NCI-H1048 (cell line): ENCODE data around the gene CEL.
"Not testable (repeated sequence)": the region's sequence is repeated elsewhere in the genome, so short reads cannot be mapped to it uniquely, and the experiment has no call there.

Experiments
- DNase-seq: peaks from one replicate; lab custom pipeline; 2025; lab: John Stamatoyannopoulos, UW

The CEL gene

DNA sequence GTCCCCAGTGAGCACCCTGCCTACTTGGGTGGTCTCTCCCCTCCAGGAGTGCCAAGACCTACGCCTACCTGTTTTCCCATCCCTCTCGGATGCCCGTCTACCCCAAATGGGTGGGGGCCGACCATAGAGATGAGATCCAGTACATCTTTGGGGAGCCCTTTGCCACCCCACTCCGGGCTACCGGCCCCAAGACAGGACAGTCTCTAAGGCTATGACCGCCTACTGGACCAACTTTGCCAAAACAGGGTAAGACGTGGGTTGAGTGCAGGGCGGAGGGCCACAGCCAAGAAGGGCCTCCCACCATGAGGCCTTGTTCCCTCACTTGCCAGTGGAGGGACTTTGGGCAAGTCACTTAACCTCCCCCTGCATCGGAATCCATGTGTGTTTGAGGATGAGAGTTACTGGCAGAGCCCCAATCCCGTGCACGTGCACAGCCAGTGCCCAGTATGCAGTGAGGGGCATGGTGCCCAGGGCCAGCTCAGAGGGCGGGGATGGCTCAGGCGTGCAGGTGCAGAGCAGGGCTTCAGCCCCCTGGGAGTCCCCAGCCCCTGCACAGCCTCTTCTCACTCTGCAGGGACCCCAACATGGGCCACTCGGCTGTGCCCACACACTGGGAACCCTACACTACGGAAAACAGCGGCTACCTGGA lies 24.6 kb downstream of the CEL start:
- DNase-seq, result not testable (repeated sequence)

DNA sequence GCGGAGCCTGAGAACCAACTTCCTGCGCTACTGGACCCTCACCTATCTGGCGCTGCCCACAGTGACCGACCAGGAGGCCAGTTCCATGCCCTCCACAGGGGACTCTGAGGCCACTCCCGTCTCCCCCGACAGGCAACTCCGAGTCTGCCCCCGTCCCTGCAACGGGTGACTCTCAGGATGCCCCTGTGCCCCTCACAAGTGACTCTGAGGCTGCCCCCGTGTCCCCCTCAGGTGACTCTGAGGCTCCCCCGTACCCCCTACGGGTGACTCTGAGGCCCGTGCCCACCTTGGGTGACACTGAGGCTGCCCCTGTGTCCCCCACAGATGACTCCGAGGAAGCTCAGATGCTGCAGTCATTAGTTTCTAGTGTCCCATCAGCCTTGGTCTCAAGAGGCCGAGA lies 25.1 kb downstream of the CEL start:
- DNase-seq, result no peak

DNA sequence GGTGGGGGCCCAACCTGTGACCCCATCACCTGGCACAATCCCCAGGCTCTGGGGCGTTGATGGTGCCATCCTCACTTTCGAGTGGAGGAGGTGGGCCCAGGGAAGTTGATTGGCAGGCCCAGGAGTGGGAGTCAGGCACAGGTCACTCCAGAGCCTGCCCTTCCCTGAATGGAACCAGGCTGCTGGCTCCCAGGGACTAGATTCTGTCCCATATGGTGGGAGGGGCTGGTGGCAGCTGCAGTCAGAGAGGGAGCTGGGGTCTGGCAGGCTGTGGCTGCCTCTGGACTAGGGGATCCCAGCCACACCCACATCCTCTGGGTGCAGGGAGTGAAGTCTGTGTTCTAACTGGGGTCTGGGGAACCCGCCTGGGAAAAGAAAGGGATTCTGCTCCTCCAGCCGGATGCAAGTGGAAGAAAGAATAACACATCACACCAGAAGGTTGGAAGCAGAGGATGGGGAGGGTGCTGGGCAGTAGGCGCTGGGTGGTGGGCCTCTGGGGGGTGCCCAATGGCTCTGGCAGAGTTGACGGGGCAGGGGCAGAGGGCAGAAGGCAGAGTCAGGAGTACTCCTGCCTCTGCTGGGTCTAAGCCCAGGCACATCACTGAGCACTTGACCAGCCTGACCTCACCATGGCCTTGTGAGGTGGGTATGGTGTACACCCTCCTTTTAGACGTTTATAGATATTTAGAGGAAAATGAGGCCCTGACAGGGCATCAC lies 25.8 kb downstream of the CEL start:
- DNase-seq, result no peak

GRCh38 chr9:133088146-133088750 lies 26.5 kb downstream of the CEL start:
- no peak for DNase-seq

DNA sequence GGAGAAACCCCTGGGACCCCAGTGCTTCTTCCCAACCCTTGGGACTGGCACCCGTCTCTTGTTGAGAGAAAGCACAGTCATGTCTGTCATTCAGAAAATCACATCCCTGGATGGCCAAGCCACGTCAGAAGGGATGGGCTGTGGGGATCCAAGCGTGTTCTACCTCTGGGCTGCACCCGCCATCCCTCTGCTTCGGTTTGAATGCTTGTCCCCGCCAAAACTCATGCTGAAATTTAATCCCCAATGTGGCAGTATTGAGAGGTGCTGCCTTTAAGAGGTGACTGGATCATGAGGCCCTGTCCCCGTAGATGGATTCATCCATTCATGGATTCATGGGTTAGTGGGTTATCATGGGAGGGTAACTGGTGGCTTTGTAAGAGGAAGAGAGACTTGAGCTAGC lies 27.0 kb downstream of the CEL start:
- DNase-seq, result no peak

- no peak for DNase-seq
These were observed 27.5 kb downstream of the CEL start for GRCh38 chr9:133089271-133089671.

- no peak for DNase-seq
These were observed 28.4 kb downstream of the CEL start for GRCh38 chr9:133090187-133090586.

DNA sequence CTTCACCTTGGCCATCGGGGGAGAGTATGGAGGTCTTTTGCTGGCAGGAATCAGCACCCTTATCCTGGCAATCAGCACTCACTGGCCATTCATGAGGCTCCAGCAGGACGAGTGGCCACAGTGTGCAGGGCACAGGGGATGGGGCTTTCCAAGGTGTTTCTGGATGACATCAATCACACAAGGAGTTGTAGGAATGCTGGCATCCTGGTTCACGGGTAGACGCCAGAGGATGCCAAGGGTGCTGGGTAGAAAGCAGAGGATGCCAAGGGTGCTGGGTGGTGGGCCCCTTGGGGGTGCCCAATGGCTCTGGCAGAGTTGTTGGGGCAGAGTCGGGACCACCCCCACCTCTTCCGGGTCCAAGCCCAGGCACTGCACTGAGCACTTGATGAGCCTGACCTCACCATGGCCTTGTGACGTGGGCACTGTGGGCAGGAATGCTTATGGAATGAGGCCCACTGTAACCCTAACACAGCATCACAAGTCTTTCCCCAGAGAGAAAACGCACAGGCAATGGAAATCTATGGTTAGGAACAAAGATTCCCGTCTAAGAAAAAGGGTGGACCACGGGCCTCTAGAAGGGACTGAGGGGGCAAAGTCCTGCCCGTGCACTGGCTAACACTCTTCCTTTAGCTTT lies 29.1 kb downstream of the CEL start:
- no peak for DNase-seq

- DNase-seq, result not testable (repeated sequence)
These were observed 32.6 kb downstream of the CEL start for GRCh38 chr9:133094351-133094750.

DNA sequence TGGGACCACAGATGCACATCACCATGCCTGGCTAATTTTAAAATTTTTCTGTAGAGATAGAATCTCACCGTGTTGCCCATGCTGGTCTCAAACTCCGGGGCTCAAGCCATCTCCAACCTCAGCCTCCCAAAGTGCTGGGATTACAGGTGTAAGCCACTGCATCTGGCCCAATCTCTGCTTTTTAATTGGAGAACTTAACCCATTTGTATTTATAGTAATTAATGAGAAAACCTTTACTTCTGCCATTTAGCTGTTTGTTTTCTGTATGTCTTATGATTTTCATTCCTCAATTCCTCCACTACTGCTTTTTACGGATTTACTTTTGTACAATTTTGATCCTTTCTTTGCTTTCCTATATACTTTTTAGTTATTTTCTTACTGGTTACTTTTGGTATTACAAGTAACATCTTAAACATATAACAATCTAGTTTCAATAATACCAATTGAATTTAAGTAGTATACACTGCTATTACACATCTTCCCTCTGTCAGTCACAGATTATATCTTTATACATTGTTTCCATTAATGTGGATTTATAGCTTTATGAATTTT lies 33.1 kb downstream of the CEL start:
- no peak for DNase-seq

- DNase-seq, result no peak
These were observed 36.4 kb downstream of the CEL start for GRCh38 chr9:133098104-133098754.

- no peak for DNase-seq
These were observed 37.1 kb downstream of the CEL start for GRCh38 chr9:133098871-133099270.

- no peak for DNase-seq
These were observed 38.1 kb downstream of the CEL start for GRCh38 chr9:133099726-133100505.

- no peak for DNase-seq
These were observed 39.0 kb downstream of the CEL start for GRCh38 chr9:133100506-133101355.

DNA sequence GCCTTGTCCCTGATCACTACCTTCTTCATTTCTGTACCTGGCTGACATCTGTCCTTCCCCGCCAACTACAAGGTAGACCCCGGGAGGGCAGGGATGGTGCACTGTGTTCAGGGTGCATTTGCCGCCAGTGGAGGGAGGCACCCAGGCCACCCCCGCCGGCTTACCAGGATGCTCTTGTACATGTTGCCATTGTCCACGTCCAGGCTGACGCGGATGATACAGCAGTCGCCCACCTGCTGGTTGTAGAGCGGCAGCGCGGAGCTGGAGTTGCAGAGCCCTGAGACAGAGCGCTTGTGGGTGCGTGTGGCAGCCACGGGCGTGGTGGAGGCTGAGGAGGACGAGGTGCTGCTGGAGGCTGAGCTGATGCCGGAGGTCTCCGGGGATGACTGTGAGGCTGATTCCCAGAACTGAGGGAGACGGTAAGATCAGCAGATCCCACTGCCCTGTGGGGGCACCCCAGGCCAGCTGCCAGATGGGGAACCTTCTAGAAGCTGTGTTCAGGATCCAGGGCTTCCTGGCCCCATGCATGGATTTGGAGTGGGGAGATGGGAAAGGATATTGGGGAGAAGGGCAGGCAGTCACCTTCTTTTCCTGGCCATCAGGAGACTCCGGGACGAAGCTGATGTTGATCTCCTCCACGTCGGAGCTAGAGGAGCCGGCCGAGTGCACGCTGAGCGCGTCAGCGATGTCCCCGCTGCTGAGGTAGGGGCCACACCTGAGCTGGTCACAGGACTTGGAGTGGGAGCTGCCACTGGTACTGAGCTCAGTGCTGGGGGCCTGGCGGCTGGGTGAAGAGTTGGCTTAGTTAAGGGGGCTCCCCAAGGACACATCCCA lies 39.8 kb downstream of the CEL start:
- DNase-seq, result no peak

DNA sequence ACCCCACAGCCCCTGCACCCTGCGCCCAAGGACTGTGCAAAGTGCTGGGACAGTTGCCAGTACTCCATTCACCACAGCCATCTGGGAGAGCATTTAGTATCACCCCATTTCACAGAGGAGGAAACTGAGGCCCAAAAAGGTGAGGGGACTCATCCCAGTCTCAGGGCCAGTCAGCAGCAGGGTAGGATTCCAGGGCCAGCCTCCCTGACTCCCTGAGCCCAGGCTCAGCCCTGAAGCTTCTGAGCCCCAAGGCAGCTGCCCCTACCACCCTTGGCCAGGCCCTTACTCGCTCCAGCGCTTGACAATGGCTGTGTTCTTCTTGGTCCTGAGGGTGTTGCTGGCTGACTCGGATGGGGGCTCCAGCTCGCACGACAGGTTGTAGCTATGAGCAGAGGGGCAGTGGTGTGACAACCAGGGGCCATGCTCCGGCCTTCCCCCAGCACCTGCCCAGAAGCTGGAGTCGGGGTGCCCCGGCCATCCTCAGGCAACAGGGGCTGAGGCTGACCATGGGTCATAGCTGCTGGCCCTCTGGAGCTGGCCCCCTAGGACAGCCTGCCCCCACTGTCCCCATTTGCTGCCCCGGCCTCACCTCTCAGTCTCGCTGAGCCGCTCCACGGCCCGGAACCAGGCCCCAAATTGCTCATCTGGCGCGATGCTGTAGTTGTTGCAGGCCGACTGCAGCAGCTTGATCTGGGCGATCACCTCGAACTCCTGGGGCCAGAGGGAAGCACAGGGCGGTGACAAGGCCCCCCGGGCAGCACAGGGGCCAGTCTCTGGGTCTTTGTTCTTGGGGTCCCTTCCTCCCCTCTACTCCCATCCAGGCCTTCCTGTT lies 40.6 kb downstream of the CEL start:
- no peak for DNase-seq

GRCh38 chr9:133103183-133103986 lies 41.6 kb downstream of the CEL start:
- DNase-seq, result no peak
